Astrocyte (in vitro differentiated cells and primary cell): ENCODE results near the gene CFAP68.

ENCODE experiments used
- CTCF ChIP-seq: IDR thresholded peaks from 2 replicates; pipeline ENCODE4 v1.5.1; 2011; ENCODE audit warnings: low read depth, mild to moderate bottlenecking, inconsistent platforms, low read length, moderate library complexity; ENCODE audit not compliant: insufficient read depth
- EZH2 ChIP-seq: IDR thresholded peaks from 2 replicates; pipeline ENCODE4 v1.6.1; 2012; ENCODE audit warnings: mild to moderate bottlenecking, low read length, inconsistent platforms; ENCODE audit not compliant: insufficient read depth

- TF ChIP-seq CTCF (no peak), EZH2 (no peak)
Observed at GRCh38 chr11:111845276-111846028, 33.9 kb upstream of the CFAP68 start.
